Measurements from ENCODE around the gene MFAP4. TPM values are rescaled to one million over a fixed set of nuclear protein-coding genes. Genes with fewer than 3 reads are reported as not detected.

MFAP4 gene
- total RNA-seq, 1 donor from 2014 or later: 270 TPM

DNA sequence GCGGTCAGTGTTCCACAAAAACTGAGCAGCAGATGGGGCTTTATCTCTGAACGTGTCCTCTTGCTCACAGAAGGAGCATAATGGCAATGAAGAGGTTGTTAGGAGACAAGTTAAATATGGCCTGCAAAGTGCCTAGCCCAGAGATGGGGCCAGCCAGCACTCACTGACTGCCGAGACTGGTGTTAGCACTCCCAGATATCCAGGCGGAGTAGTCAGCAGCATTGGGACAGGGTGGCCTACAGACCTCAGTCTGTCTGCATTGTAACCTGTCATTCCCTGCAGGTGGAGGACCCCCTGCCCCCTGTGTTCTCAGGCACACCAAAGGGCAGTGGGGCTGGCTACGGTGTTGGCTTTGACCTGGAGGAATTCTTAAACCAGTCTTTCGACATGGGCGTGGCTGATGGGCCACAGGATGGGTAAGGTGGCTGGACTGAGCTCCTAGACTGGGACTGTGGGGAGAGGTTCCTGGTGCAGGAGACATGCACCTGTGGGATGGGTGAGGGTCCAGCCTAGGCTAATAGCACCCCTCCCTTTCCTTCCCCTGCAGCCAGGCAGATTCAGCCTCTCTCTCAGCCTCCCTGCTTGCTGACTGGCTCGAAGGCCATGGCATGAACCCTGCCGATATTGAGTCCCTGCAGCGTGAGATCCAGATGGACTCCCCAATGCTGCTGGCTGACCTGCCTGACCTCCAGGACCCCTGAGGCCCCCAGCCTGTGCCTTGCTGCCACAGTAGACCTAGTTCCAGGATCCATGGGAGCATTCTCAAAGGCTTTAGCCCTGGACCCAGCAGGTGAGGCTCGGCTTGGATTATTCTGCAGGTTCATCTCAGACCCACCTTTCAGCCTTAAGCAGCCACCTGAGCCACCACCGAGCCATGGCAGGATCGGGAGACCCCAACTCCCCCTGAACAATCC lies 4.2 kb downstream of the MFAP4 start:
- H3K4me1 ChIP-seq: peaks cover 35% of the 10 kb centered on the region
- ATAC-seq: no peak

DNA sequence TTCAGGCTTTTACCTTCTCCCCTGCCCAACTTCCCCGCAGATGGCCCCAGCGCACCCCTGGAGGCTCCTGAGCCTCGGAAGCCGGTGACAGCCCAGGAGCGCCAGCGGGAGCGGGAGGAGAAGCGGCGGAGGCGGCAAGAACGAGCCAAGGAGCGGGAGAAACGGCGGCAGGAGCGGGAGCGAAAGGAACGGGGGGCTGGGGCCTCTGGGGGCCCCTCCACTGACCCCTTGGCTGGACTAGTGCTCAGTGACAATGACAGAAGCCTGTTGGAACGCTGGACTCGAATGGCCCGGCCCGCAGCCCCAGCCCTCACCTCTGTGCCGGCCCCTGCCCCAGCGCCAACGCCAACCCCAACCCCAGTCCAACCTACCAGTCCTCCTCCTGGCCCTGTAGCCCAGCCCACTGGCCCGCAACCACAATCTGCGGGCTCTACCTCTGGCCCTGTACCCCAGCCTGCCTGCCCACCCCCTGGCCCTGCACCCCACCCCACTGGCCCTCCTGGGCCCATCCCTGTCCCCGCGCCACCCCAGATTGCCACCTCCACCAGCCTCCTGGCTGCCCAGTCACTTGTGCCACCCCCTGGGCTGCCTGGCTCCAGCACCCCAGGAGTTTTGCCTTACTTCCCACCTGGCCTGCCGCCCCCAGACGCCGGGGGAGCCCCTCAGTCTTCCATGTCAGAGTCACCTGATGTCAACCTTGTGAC lies 5.1 kb downstream of the MFAP4 start:
- DNase-seq (no peak), ATAC-seq (no peak)
- TF ChIP-seq, protein P1, sequence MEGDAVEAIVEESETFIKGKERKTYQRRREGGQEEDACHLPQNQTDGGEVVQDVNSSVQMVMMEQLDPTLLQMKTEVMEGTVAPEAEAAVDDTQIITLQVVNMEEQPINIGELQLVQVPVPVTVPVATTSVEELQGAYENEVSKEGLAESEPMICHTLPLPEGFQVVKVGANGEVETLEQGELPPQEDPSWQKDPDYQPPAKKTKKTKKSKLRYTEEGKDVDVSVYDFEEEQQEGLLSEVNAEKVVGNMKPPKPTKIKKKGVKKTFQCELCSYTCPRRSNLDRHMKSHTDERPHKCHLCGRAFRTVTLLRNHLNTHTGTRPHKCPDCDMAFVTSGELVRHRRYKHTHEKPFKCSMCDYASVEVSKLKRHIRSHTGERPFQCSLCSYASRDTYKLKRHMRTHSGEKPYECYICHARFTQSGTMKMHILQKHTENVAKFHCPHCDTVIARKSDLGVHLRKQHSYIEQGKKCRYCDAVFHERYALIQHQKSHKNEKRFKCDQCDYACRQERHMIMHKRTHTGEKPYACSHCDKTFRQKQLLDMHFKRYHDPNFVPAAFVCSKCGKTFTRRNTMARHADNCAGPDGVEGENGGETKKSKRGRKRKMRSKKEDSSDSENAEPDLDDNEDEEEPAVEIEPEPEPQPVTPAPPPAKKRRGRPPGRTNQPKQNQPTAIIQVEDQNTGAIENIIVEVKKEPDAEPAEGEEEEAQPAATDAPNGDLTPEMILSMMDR (IDR thresholded peaks at IDR 0.05): no peak
- H3K4me3 ChIP-seq: no peak overlapping the region
- peaks cover 35% of the 10 kb centered on the region for H3K4me1 ChIP-seq
- H3K27me3 ChIP-seq: no peaks in the 10 kb centered on the region
- H3K27ac ChIP-seq: no peak overlapping the region
- intact Hi-C loops (cut with DNase I): no loop called here
- peaks cover 53% of the 10 kb centered on the region for H3K36me3 ChIP-seq
- H3K9me3 ChIP-seq: no peaks in the 10 kb centered on the region

More for the DNA sequence above, 4.2 kb downstream of the MFAP4 start:
- H3K27ac ChIP-seq: no peak overlapping the region
- no peak overlapping the region for H3K4me3 ChIP-seq
- intact Hi-C loops (cut with DNase I): no loop called here
- peaks cover 53% of the 10 kb centered on the region for H3K36me3 ChIP-seq
- no peak for DNase-seq
- TF ChIP-seq, protein P1 (IDR thresholded peaks at IDR 0.05): no peak
- no peaks in the 10 kb centered on the region for H3K27me3 ChIP-seq
- no peaks in the 10 kb centered on the region for H3K9me3 ChIP-seq

DNA sequence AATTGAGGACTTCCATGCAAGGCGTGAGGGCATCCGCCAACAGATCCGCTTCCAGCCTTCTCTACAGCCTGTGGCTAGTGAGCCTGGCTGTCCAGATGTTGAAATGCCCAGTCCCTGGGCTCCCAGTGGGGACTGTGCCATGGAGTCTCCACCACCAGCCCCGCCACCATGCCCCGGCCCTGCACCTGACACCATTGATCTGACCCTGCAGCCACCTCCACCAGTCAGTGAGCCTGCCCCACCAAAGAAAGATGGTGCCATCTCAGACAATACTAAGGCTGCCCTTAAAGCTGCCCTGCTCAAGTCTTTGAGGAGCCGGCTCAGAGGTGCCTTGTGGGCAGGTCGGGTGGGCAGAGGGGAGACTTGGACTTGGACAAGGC lies 5.6 kb downstream of the MFAP4 start:
- no peak overlapping the region for H3K27ac ChIP-seq
- peaks cover 53% of the 10 kb centered on the region for H3K36me3 ChIP-seq
- DNase-seq (peak; percentile 40), ATAC-seq (no peak)
- H3K9me3 ChIP-seq: no peaks in the 10 kb centered on the region
- TF ChIP-seq, protein P1 (IDR thresholded peaks at IDR 0.05): no peak
- H3K27me3 ChIP-seq: no peaks in the 10 kb centered on the region
- peaks cover 37% of the 10 kb centered on the region for H3K4me1 ChIP-seq
- H3K4me3 ChIP-seq: no peak overlapping the region
- intact Hi-C loops (cut with DNase I): no loop called here

DNA sequence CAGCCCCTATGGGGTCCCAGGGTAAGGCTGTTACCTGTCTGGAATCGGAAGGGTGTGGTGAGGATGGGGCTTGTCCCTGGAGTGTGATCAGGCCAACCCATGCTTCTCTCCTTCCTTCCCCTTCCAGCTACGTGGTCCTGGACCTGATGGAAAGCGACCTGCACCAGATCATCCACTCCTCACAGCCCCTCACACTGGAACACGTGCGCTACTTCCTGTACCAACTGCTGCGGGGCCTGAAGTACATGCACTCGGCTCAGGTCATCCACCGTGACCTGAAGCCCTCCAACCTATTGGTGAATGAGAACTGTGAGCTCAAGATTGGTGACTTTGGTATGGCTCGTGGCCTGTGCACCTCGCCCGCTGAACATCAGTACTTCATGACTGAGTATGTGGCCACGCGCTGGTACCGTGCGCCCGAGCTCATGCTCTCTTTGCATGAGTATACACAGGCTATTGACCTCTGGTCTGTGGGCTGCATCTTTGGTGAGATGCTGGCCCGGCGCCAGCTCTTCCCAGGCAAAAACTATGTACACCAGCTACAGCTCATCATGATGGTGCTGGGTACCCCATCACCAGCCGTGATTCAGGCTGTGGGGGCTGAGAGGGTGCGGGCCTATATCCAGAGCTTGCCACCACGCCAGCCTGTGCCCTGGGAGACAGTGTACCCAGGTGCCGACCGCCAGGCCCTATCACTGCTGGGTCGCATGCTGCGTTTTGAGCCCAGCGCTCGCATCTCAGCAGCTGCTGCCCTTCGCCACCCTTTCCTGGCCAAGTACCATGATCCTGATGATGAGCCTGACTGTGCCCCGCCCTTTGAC lies 6.3 kb downstream of the MFAP4 start:
- Histone ChIP-seq H3K4me3 (no peak overlapping the region), H3K9me3 (no peaks in the 10 kb centered on the region), H3K27me3 (no peaks in the 10 kb centered on the region), H3K4me1 (peaks cover 30% of the 10 kb centered on the region), H3K27ac (no peak overlapping the region), H3K36me3 (peaks cover 53% of the 10 kb centered on the region)
- TF ChIP-seq, protein P1 (IDR thresholded peaks at IDR 0.05): no peak
- intact Hi-C loops (cut with DNase I): no loop called here
- ATAC-seq: no peak
- DNase-seq: peak; percentile 59

DNA sequence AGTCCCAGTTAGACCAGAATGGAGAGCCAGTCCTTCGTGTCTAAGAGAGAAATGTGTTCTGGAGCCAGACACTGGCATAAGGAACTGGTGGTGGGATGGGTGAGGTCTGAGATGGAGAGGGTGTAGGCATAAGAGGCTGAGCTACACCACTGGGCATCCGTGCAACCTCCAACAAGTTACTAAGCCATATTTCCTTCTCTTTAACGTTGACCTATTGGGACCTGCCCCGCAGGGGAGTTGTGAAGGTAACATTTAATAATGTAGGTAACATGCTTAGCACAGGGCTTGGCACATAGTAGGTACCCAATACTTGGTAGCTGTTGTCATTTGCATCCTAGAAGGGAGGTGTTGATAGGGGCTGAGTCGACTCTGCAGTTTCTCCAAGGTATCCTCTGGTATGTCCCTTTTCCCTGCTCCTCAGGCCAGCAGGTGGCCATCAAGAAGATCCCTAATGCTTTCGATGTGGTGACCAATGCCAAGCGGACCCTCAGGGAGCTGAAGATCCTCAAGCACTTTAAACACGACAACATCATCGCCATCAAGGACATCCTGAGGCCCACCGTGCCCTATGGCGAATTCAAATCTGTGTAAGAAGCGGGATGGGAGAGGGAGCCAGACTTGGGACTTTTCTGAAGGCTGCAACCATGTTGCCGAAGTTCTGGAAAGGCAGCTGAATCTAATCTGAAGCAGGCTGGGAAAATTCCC lies 7.5 kb downstream of the MFAP4 start:
- Histone ChIP-seq H3K4me1 (peaks cover 28% of the 10 kb centered on the region), H3K36me3 (peaks cover 46% of the 10 kb centered on the region), H3K27ac (no peak overlapping the region), H3K9me3 (no peaks in the 10 kb centered on the region), H3K4me3 (peak overlapping the region; percentile 94), H3K27me3 (no peaks in the 10 kb centered on the region)
- peak; percentile 6 for DNase-seq
- intact Hi-C loops (cut with DNase I): no loop called here
- ATAC-seq: no peak
- TF ChIP-seq, protein P1 (IDR thresholded peaks at IDR 0.05): no peak

All from upper lobe of right lung (tissue), 1 donor.